SH-SY5Y (cell line): Measurements from ENCODE around the gene FOSL2.

ENCODE experiments used
- GATA2 ChIP-seq: IDR thresholded peaks from 2 replicates; pipeline ENCODE4 v1.6.1; 2011; ENCODE audit warnings: mild to moderate bottlenecking, low read depth, low read length
- GATA3 ChIP-seq: IDR thresholded peaks from 2 replicates; pipeline ENCODE4 v1.6.1; 2011; ENCODE audit warnings: low read depth, mild to moderate bottlenecking, low read length, moderate library complexity

DNA sequence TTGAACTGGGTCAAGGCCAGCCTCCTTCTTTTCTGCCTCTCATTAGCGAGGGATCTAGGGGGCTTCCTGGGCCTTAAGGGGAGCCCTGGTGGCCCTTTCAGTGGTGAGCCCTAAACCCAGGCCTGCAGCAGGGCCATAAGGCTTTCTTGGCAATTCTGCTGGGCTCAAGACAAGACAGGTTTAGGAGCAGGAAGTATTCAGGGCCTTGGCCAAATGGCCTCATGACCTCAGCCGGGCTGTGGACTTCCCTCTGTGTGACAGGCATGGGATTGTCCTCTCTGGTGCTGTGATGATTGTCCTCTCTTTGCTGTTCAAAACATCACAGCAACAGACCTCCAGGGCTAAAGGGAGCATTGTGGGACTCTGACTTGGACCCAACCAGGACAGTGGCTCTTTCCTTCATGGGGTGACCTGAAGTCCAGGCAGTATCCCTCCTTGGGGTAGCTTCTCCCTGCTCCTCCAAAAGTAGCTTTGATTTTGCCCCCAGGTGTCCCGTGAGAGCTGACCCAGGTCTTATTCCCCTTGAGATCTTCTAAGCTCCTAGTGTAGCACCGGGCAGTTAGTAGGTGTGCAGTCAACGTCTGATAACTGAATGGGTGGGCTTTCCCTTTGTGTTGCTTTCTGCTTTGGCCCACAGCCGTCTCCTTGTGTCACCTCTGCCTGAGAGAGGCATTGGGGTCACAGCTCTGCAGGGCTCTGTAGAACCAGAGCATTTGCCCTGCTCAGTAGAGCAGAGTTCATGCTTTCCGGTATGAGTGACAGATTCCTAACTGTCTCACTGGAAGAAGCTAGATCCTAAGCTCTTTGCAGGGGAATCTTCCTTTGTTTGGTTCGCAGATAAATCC is 14.7 kb downstream of the FOSL2 start:
- TF ChIP-seq GATA2: no peak
- TF ChIP-seq GATA3: no peak
